ENCODE results near the gene GPRIN1. TPM values are rescaled to one million over a fixed set of nuclear protein-coding genes. Genes with fewer than 3 reads are reported as not detected.
"Not testable (repeated sequence)": the region's sequence is repeated elsewhere in the genome, so short reads cannot be mapped to it uniquely, and the experiment has no call there.

GPRIN1 gene
- polyA plus RNA-seq, 3 donors from 2014 or later: 0.34 to 0.63 (median 0.46) TPM

GRCh38 chr5:176557846-176558245 is 52.1 kb downstream of the GPRIN1 start:
- no peak for DNase-seq
- Mint-ChIP-seq H3K4me1 (peaks cover 8 to 15% of the 10 kb centered on the region in 2 donors), H3K27me3 (ENCODE audit: low read depth in 3 of 3) (peaks cover 4 to 13% (median 6%) of the 10 kb centered on the region in 3 donors), H3K9me3 (no peaks in the 10 kb centered on the region), H3K4me3 (no peak overlapping the region), H3K27ac (no peak overlapping the region), H3K36me3 (no peaks in the 10 kb centered on the region)

- peaks cover 10 to 22% of the 10 kb centered on the region in 2 donors for H3K4me1 Mint-ChIP-seq
- no peak overlapping the region for H3K4me3 Mint-ChIP-seq
- H3K36me3 Mint-ChIP-seq: no peaks in the 10 kb centered on the region
- H3K27me3 Mint-ChIP-seq (ENCODE audit: low read depth in 3 of 3): peaks cover 0 to 4% (median 3%) of the 10 kb centered on the region in 3 donors
- H3K9me3 Mint-ChIP-seq: no peaks in the 10 kb centered on the region
- DNase-seq: no peak
- H3K27ac Mint-ChIP-seq: no peak overlapping the region
Observed at GRCh38 chr5:176553260-176554085, 56.5 kb downstream of the GPRIN1 start.

- H3K4me1 Mint-ChIP-seq: peaks cover 13 to 22% of the 10 kb centered on the region in 2 donors
- no peak for DNase-seq
- H3K27me3 Mint-ChIP-seq (ENCODE audit: low read depth in 3 of 3): peaks cover 0 to 4% (median 3%) of the 10 kb centered on the region in 3 donors
- no peak overlapping the region for H3K4me3 Mint-ChIP-seq
- no peaks in the 10 kb centered on the region for H3K9me3 Mint-ChIP-seq
- no peaks in the 10 kb centered on the region for H3K36me3 Mint-ChIP-seq
- peak overlapping the region in 1 of 6 donors; percentile 7 for H3K27ac Mint-ChIP-seq
Observed at GRCh38 chr5:176552332-176552869, 57.6 kb downstream of the GPRIN1 start.

- not testable (repeated sequence) for DNase-seq; H3K27ac Mint-ChIP-seq; H3K27me3 Mint-ChIP-seq (ENCODE audit: low read depth in 3 of 3); H3K9me3 Mint-ChIP-seq; H3K36me3 Mint-ChIP-seq
- Mint-ChIP-seq H3K4me3 (peak overlapping the region in 2 of 5 donors; percentile 24 to 39), H3K4me1 (peaks cover 15 to 26% of the 10 kb centered on the region in 2 donors)
Observed at GRCh38 chr5:176550937-176551336, 59.0 kb downstream of the GPRIN1 start.

- Mint-ChIP-seq H3K9me3 (no peaks in the 10 kb centered on the region), H3K27ac (no peak overlapping the region), H3K36me3 (no peaks in the 10 kb centered on the region), H3K4me1 (peaks cover 19 to 29% of the 10 kb centered on the region in 2 donors), H3K27me3 (ENCODE audit: low read depth in 3 of 3) (peaks cover 0 to 2% (median 2%) of the 10 kb centered on the region in 3 donors), H3K4me3 (peak overlapping the region in 4 of 5 donors; percentile 24 to 49 (median 34))
- no peak for DNase-seq
Observed at GRCh38 chr5:176550275-176550831, 59.6 kb downstream of the GPRIN1 start.

GRCh38 chr5:176549871-176550270 is 60.1 kb downstream of the GPRIN1 start:
- peak overlapping the region in 1 of 5 donors; percentile 33 for H3K4me3 Mint-ChIP-seq
- no peaks in the 10 kb centered on the region for H3K9me3 Mint-ChIP-seq
- peaks cover 0 to 2% (median 0%) of the 10 kb centered on the region in 3 donors for H3K27me3 Mint-ChIP-seq (ENCODE audit: low read depth in 3 of 3)
- H3K27ac Mint-ChIP-seq: peak overlapping the region in 1 of 6 donors; percentile 40
- H3K4me1 Mint-ChIP-seq: peaks cover 24 to 33% of the 10 kb centered on the region in 2 donors
- DNase-seq: no peak
- no peaks in the 10 kb centered on the region for H3K36me3 Mint-ChIP-seq

- Mint-ChIP-seq H3K4me3 (peak within 1 kb of the TSS in 1 of 5 donors; percentile 33), H3K27me3 (ENCODE audit: low read depth in 3 of 3) (peaks cover 0 to 2% (median 0%) of the 10 kb centered on the region in 3 donors)
Observed at GRCh38 chr5:176548967-176549444, 61.0 kb downstream of the GPRIN1 start, which contains the start of gene CDHR2. Gene CDHR2, plus strand, starts transcription at chr5:176549342. Its CDS starts 16,011 bp downstream, at chr5:176565353.

GRCh38 chr5:176547802-176548201 is 62.2 kb downstream of the GPRIN1 start:
- H3K27me3 Mint-ChIP-seq (ENCODE audit: low read depth in 3 of 3): peaks cover 0 to 2% (median 0%) of the 10 kb centered on the region in 3 donors
- H3K27ac Mint-ChIP-seq: peak overlapping the region in 3 of 6 donors; percentile 19 to 74 (median 26)
- peaks cover 37 to 38% of the 10 kb centered on the region in 2 donors for H3K4me1 Mint-ChIP-seq
- no peaks in the 10 kb centered on the region for H3K9me3 Mint-ChIP-seq
- H3K36me3 Mint-ChIP-seq: no peaks in the 10 kb centered on the region
- H3K4me3 Mint-ChIP-seq: no peak overlapping the region
- no peak for DNase-seq

More at GRCh38 chr5:176548967-176549444, 61.0 kb downstream of the GPRIN1 start, which contains the start of gene CDHR2:
- H3K27ac Mint-ChIP-seq: peak within 1 kb of the TSS in 1 of 6 donors; percentile 40
- H3K36me3 Mint-ChIP-seq: no peaks in the 10 kb centered on the region
- peaks cover 32 to 33% of the 10 kb centered on the region in 2 donors for H3K4me1 Mint-ChIP-seq
- no peak for DNase-seq
- no peaks in the 10 kb centered on the region for H3K9me3 Mint-ChIP-seq

Other genes with a start within 250 kb of the GPRIN1 start
- gene KIAA1191, start 248.4 kb downstream of the GPRIN1 start, polyA plus RNA-seq: 10 to 100 TPM; 43.8 to 56.0 (median 50.9) TPM
- gene ARL10, start 244.7 kb downstream of the GPRIN1 start, polyA plus RNA-seq: under 1 TPM; 0.02 to 0.76 (median 0.45) TPM
- 10 to 100 TPM in 2 of 3 donors, 1 to 10 TPM in 1; 5.7 to 34.7 (median 16.6) TPM for gene NOP16, start 221.6 kb downstream of the GPRIN1 start, polyA plus RNA-seq
- 100 to 1,000 TPM; 186 to 218 (median 207) TPM for gene HIGD2A, start 221.4 kb downstream of the GPRIN1 start, polyA plus RNA-seq
- gene CLTB, start 193.6 kb downstream of the GPRIN1 start, polyA plus RNA-seq: 100 to 1,000 TPM in 2 of 3 donors, 10 to 100 TPM in 1; 67.5 to 115 (median 113) TPM
- gene FAF2, start 161.8 kb downstream of the GPRIN1 start, polyA plus RNA-seq: 10 to 100 TPM in 2 of 3 donors, 1 to 10 TPM in 1; 9.0 to 17.6 (median 17.0) TPM
- gene RNF44, start 72.8 kb downstream of the GPRIN1 start, polyA plus RNA-seq: 1 to 10 TPM; 1.2 to 9.8 (median 2.0) TPM
- not detected for gene CDHR2, start 60.8 kb downstream of the GPRIN1 start, polyA plus RNA-seq
- under 1 TPM in 1 of 3 donors, not detected in 2; 0.26 TPM for gene SNCB, start 20.4 kb upstream of the GPRIN1 start, polyA plus RNA-seq
- gene EIF4E1B, start 20.5 kb upstream of the GPRIN1 start, polyA plus RNA-seq: not detected
- 10 to 100 TPM; 45.2 to 53.0 (median 49.4) TPM for gene TSPAN17, start 37.3 kb upstream of the GPRIN1 start, polyA plus RNA-seq
- gene UNC5A, start 200.4 kb upstream of the GPRIN1 start, polyA plus RNA-seq: not detected